ENCODE results near the gene BARD1. TPM values are rescaled to one million over a fixed set of nuclear protein-coding genes. Genes with fewer than 3 reads are reported as not detected.

The BARD1 gene
- total and polyA plus RNA-seq, 2 donors (not counting 1 experiment from before 2014, with no cell fraction given) = 4.3 to 20.7 TPM

DNA sequence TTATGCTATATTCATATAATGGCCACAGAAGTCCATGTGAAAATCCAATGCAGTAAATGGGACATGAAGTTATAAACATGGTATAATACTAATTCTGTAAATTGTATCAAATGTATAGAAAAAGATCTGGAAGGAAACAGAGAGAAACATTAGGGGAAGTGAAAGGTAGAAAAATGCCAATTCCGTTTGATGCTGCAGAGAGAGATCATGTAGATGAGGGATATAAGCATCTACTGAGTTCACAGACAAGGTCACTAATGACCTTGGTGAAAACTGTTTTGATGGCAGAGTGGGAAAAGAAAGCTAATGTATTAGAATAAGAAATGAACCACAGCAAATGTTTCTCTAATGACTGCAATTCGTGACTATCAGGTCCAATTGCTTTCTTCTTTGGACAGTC, 56.0 kb downstream of the BARD1 start:
- no peak overlapping the region for H2AFZ ChIP-seq (ENCODE audit: insufficient read depth, low read depth, low read length, poor library complexity, severe bottlenecking)
- H3K27ac ChIP-seq (ENCODE audit: low read length in 2 of 2) = no peak overlapping the region
- H4K20me1 ChIP-seq (ENCODE audit: control insufficient read depth, insufficient read depth, low read length, poor library complexity, severe bottlenecking) = no peaks in the 10 kb centered on the region
- H3K4me1 ChIP-seq (ENCODE audit: control insufficient read depth in 2 of 2, insufficient read depth in 2 of 2, low read length in 2 of 2) = no peaks in the 10 kb centered on the region
- no peak overlapping the region for H3K9ac ChIP-seq (ENCODE audit: low read length)
- ATAC-seq (ENCODE audit: low read depth) = no peak
- no peaks in the 10 kb centered on the region for H3K9me3 Mint-ChIP-seq (ENCODE audit: insufficient read depth)
- H3K27me3 Mint-ChIP-seq = no peaks in the 10 kb centered on the region
- H3K9me3 ChIP-seq (ENCODE audit: control extremely low read depth in 1 of 3, control insufficient read depth in 2 of 3, insufficient read depth in 1 of 3, low read length in 2 of 3) = no peaks in the 10 kb centered on the region
- H3K4me1 Mint-ChIP-seq = peaks cover 4% of the 10 kb centered on the region
- intact Hi-C loops (cut with micrococcal nuclease) = no loop called here
- peaks cover 10 to 14% of the 10 kb centered on the region in 2 experiments for H3K36me3 ChIP-seq (replicated peaks in 1 of 2; ENCODE audit: control extremely low read depth in 1 of 2, control insufficient read depth in 1 of 2, extremely low read depth in 1 of 2, insufficient read depth in 2 of 2, low read length in 1 of 2)
- ChIA-PET CTCF (no interaction called here), POLR2A (no interaction called here)
- H3K79me2 ChIP-seq (ENCODE audit: control insufficient read depth, insufficient read depth, low read length) = no peaks in the 10 kb centered on the region
- DNase-seq = no peak
- no peak overlapping the region for H3K27ac Mint-ChIP-seq
- H3K4me3 ChIP-seq (ENCODE audit: control extremely low read depth in 1 of 5, extremely low read depth in 1 of 5, insufficient read depth in 1 of 5, low read depth in 2 of 5, low read length in 4 of 5) = no peak overlapping the region
- TF ChIP-seq, protein P1, sequence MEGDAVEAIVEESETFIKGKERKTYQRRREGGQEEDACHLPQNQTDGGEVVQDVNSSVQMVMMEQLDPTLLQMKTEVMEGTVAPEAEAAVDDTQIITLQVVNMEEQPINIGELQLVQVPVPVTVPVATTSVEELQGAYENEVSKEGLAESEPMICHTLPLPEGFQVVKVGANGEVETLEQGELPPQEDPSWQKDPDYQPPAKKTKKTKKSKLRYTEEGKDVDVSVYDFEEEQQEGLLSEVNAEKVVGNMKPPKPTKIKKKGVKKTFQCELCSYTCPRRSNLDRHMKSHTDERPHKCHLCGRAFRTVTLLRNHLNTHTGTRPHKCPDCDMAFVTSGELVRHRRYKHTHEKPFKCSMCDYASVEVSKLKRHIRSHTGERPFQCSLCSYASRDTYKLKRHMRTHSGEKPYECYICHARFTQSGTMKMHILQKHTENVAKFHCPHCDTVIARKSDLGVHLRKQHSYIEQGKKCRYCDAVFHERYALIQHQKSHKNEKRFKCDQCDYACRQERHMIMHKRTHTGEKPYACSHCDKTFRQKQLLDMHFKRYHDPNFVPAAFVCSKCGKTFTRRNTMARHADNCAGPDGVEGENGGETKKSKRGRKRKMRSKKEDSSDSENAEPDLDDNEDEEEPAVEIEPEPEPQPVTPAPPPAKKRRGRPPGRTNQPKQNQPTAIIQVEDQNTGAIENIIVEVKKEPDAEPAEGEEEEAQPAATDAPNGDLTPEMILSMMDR (IDR thresholded peaks at IDR 0.05) = no peak
- no peak for TF ChIP-seq EZH2 (IDR thresholded peaks at IDR 0.05; ENCODE audit: borderline replicate concordance, insufficient read depth, low read depth, low read length, poor library complexity, severe bottlenecking)
- 68% methylated on average over 2 of the region's 2 CpGs for WGBS (ENCODE audit: insufficient coverage)
- no peak overlapping the region for H3K4me3 Mint-ChIP-seq
- no peak overlapping the region for H3K4me2 ChIP-seq (replicated peaks; ENCODE audit: low read depth, low read length, poor library complexity, severe bottlenecking)
- no peaks in the 10 kb centered on the region for H3K27me3 ChIP-seq (replicated peaks in 1 of 4; ENCODE audit: control extremely low read depth in 1 of 4, control insufficient read depth in 3 of 4, insufficient read depth in 4 of 4, low read length in 3 of 4)

DNA sequence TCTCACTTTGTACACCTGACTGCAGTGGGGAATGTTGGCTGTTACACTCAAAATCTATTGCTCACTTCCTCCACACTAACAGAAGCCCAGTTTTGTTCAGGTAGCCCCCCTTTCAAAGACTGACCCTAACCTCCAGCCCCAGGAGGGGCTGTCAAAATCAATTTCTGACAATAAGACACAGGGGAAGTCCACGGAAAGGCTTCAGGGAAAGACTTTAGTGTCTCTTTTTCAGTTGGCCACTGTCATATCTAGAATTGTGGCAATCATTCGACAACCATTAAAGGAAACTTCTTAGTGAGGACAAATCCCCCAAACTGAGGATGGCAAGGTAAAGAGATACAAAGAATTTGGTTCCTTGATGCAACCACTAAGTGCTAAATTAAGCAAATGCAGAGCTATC, 59.0 kb downstream of the BARD1 start:
- Histone ChIP-seq H4K20me1 (ENCODE audit: control insufficient read depth, insufficient read depth, low read length, poor library complexity, severe bottlenecking) (no peaks in the 10 kb centered on the region), H3K4me2 (replicated peaks; ENCODE audit: low read depth, low read length, poor library complexity, severe bottlenecking) (no peak overlapping the region), H3K36me3 (replicated peaks in 1 of 2; ENCODE audit: control extremely low read depth in 1 of 2, control insufficient read depth in 1 of 2, extremely low read depth in 1 of 2, insufficient read depth in 2 of 2, low read length in 1 of 2) (peaks cover 6 to 11% of the 10 kb centered on the region in 2 experiments), H3K27ac (ENCODE audit: low read length in 2 of 2) (no peak overlapping the region), H3K9me3 (ENCODE audit: control extremely low read depth in 1 of 3, control insufficient read depth in 2 of 3, insufficient read depth in 1 of 3, low read length in 2 of 3) (no peaks in the 10 kb centered on the region), H2AFZ (ENCODE audit: insufficient read depth, low read depth, low read length, poor library complexity, severe bottlenecking) (no peak overlapping the region), H3K4me1 (ENCODE audit: control insufficient read depth in 2 of 2, insufficient read depth in 2 of 2, low read length in 2 of 2) (peaks cover 0 to 3% of the 10 kb centered on the region in 2 donors), H3K27me3 (replicated peaks in 1 of 4; ENCODE audit: control extremely low read depth in 1 of 4, control insufficient read depth in 3 of 4, insufficient read depth in 4 of 4, low read length in 3 of 4) (no peaks in the 10 kb centered on the region), H3K9ac (ENCODE audit: low read length) (no peak overlapping the region), H3K4me3 (ENCODE audit: control extremely low read depth in 1 of 5, extremely low read depth in 1 of 5, insufficient read depth in 1 of 5, low read depth in 2 of 5, low read length in 4 of 5) (no peak overlapping the region), H3K79me2 (ENCODE audit: control insufficient read depth, insufficient read depth, low read length) (no peaks in the 10 kb centered on the region)
- no peak overlapping the region for H3K27ac Mint-ChIP-seq
- no peak overlapping the region for H3K4me3 Mint-ChIP-seq
- ChIA-PET CTCF (interaction anchor here (1.2 kb wide), 1 partner anchor 16 kb away, joined by 3 read pairs; no protein-coding TSS in a partner anchor), POLR2A (no interaction called here)
- no peaks in the 10 kb centered on the region for H3K27me3 Mint-ChIP-seq
- ATAC-seq (ENCODE audit: low read depth) (no peak), DNase-seq (no peak)
- H3K4me1 Mint-ChIP-seq = peaks cover 9% of the 10 kb centered on the region
- no peak for TF ChIP-seq EZH2 (IDR thresholded peaks at IDR 0.05; ENCODE audit: borderline replicate concordance, insufficient read depth, low read depth, low read length, poor library complexity, severe bottlenecking)
- TF ChIP-seq, protein P1 (IDR thresholded peaks at IDR 0.05) = no peak
- intact Hi-C loops (cut with micrococcal nuclease) = no loop called here
- WGBS (ENCODE audit: insufficient coverage) = 100% methylated on average over 1 of the region's 2 CpGs
- no peaks in the 10 kb centered on the region for H3K9me3 Mint-ChIP-seq (ENCODE audit: insufficient read depth)
